ENCODE data around the gene ACSF2.
A peak's percentile ranks its signal among the peaks of the same experiment; 100 is the strongest.
"Not testable (repeated sequence)": the region's sequence is repeated elsewhere in the genome, so short reads cannot be mapped to it uniquely, and the experiment has no call there.

Gene ACSF2

DNA sequence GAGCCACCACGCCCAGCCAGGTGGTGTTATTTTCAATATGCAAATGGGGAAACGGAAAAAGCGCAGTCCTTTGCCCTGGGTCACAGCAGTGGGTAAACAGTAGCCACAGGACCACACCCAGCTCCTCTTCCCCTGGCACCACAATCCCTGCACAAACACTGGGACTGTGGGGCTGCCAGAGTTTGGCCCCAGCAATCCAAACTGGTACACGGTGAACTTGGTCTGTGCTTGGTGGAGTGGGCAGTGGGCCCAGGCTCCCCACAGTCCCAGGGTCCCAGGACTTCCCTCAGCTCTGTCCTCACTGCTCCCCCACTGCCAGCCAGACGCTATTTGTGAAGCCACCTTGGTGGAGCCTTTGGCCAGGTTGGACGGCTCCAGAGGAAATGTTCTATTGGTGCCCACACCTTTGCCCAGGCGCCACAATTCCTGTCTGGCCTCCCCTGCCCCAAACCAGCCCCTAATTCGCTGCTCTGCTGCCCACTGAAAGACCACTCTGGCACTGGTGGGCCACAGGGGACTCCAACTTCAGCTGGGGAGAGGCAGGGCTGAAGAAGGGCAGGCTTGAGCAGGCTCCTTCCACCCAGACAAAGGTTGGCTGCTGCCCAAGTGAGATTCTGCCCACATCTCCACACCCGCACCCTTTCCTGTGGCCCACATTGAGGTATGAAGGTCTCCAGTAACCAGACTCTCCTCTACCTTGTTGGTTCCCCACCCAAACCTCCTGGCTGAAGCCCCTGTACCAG is 40.5 kb downstream of the ACSF2 start:
- Mint-ChIP-seq H3K27ac (no peak overlapping the region), H3K9me3 (no peaks in the 10 kb centered on the region), H3K4me1 (ENCODE audit: low read depth in 2 of 2) (peaks cover 13 to 23% of the 10 kb centered on the region in 2 donors), H3K36me3 (ENCODE audit: insufficient read depth) (peaks cover 3% of the 10 kb centered on the region), H3K4me3 (peak overlapping the region; percentile 12 to 36), H3K27me3 (peaks cover 27 to 37% of the 10 kb centered on the region in 2 donors)
- DNase-seq (no peak), ATAC-seq (replicated peaks) (peak; percentile 35)

DNA sequence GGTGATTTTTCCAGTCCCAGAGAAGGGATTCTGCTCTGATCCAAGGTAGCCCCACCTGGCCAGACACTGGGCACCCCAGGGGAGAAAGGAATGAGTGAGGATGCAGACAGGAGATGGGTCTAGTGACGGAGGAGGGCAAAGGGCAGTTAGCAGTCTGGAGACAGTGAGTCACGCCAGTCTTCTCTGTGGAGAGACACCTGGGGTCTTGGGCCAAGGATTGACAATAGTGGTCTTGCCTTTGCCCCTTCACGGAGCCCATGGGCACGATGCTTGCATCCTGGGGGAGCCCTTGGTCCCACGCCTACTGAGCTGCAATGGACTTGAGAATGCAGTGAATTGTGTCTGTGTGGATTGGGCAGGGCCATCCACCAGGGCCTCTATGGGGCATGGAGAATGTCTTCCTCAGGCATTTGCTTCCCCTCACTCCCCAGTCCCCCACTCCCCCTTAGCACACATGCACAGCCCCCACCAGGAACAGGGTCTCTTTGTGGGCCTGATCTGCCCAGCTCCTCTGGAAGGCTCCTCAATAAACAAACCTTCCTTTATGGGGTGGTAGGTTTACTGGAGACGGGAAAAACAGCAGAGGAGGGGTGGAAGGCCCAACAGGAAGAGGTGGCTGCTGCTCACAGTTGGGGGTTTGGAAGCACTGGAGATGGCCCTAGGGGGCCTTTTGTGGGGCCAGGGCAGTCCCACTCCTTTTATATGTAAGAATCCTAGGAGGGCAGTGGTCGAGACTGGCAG is 41.3 kb downstream of the ACSF2 start:
- no peak for DNase-seq
- Mint-ChIP-seq H3K27ac (no peak overlapping the region), H3K9me3 (no peaks in the 10 kb centered on the region), H3K4me3 (peak overlapping the region; percentile 15 to 66), H3K27me3 (peaks cover 27 to 37% of the 10 kb centered on the region in 2 donors), H3K4me1 (ENCODE audit: low read depth in 2 of 2) (peaks cover 13 to 23% of the 10 kb centered on the region in 2 donors), H3K36me3 (ENCODE audit: insufficient read depth) (peaks cover 3% of the 10 kb centered on the region)
- no peak for ATAC-seq (replicated peaks)

DNA sequence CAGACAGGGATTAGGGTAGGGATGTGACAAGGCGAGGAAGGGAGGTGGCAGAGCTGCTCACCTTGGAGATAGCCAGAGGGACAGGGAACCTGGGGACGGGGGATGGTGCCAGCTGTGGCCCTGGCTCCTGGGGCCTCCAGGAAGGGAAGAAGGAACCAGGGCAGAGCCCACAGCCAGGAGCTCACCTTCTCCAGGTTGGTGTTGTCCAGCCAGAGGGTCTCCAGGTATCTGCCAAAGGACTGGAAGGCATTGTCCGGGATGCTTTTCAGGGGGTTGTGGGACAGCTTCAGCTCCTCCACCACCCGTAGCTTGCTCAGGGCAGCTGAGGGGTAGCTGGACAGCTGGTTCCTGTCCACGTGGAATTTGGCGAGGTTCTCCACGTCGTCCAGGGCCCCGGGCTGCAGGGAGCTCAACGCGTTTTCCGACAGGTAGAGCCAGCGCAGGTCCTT is 41.9 kb downstream of the ACSF2 start:
- ATAC-seq (replicated peaks) (no peak), DNase-seq (no peak)
- Mint-ChIP-seq H3K27me3 (peaks cover 27 to 37% of the 10 kb centered on the region in 2 donors), H3K4me3 (peak overlapping the region; percentile 35 to 66), H3K27ac (no peak overlapping the region), H3K9me3 (no peaks in the 10 kb centered on the region), H3K36me3 (ENCODE audit: insufficient read depth) (peaks cover 3% of the 10 kb centered on the region), H3K4me1 (ENCODE audit: low read depth in 2 of 2) (peaks cover 13 to 23% of the 10 kb centered on the region in 2 donors)

DNA sequence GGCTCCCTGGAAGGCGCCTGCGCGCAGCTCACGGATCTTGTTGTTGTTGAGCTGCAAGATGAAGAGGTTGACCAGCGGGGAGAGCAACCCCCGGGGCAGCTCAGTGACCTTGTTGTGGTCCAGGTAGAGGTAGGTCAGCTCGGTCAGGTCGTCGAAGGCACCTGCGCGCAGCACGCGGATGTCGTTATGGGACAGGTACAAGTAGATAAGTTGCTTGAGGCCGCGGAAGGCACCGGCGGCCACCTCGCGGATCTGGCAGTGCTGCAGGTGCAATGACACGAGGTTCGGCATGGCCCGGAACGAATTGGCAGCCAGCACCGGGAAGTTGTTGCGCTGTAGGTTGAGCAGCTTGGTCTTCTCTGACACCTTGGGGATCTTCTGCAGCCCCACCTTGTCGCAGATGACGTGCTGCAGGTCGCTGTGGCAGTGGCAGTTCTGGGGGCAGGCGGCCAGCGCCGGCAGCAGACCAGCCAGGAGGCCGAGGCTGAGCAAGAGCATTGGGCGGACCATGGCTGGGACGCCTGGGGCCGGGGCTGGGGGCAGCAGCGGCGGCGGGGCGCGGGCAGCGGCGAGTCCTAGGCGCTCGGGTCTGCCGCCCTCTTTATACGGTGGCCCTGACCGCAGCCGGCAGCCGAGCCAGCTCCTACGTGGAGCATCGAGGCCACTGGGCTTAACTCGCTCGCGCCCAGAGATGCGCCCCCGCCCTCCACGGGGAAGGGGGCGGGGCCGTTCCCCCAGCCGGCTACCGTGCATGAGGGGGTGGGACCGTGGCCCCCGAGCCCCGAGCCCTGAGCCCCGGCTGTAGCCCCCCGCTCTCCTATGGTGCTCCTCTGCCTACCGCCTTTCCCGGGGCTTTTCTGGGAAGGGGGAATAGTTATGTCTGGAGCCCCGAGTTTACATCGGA is 42.5 kb downstream of the ACSF2 start, which contains the start of gene CHAD:
Gene CHAD, minus strand, starts transcription at position 577 of the 904 bp plus-strand sequence. Its CDS starts 67 bp downstream, at position 510.
- Mint-ChIP-seq H3K27me3 (peaks cover 27 to 37% of the 10 kb centered on the region in 2 donors), H3K4me1 (ENCODE audit: low read depth in 2 of 2) (peaks cover 13 to 23% of the 10 kb centered on the region in 2 donors), H3K36me3 (ENCODE audit: insufficient read depth) (peaks cover 3% of the 10 kb centered on the region), H3K4me3 (peak within 1 kb of the TSS; percentile 35 to 66), H3K27ac (no peak within 1 kb of the TSS), H3K9me3 (no peaks in the 10 kb centered on the region)
- DNase-seq (no peak), ATAC-seq (replicated peaks) (peak; percentile 74)

DNA sequence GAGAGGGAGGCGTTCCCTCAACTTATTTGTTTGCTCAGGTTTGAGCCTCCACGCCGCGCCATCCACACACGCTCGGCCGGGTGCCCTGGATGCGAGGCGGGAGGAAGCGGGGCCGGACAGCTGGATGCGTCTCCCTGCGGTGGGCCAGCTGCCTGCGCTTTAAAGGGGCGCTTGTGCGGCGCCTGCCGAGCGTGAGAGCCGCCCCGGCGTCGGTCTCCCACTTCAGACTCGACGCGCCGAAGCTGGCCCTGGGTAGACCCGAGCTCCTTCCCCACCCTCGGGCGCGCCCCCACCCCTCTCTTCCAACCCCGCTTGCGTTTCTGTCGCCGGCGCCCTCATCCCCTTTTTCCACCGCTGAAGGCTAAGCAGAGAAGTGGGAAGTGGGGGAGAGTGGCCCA is 43.2 kb downstream of the ACSF2 start:
- DNase-seq, result no peak
- Mint-ChIP-seq H3K36me3 (ENCODE audit: insufficient read depth) (peaks cover 4% of the 10 kb centered on the region), H3K9me3 (no peaks in the 10 kb centered on the region), H3K27ac (no peak overlapping the region), H3K4me3 (peak overlapping the region in 1 of 2 donors; percentile 61), H3K4me1 (ENCODE audit: low read depth in 2 of 2) (peaks cover 13 to 23% of the 10 kb centered on the region in 2 donors), H3K27me3 (peaks cover 27 to 37% of the 10 kb centered on the region in 2 donors)
- ATAC-seq (replicated peaks), result peak; percentile 28

DNA sequence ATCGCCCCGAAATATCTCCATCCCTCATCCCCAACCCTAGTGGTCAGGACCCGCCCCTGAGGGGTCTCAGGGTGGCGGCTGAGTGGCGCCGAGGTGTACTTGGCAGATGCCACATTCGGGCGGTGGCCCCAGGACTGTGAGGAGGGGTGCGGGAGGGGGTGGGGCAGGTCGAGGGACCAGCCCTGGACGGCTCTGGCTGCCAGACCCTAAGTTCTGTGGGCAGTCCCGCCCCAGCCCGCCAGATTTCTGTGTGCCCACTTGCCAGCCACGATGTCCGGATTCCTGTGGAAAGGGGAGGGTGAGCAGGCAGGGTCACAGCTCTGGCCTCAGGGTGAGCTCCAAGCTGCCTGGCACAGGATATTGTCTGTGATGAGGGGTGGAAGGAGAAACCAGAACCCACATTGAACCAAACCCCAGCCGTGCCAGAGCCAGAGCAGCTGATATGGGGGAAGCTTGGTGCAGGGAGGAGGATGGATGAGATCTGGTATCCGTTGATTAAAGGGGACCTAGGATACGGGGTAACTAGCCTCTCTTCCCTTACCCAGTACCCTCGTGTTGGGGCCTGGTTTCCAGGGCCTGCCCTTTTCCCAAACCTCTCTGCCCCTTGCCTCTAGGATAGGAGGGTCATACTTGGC is 43.8 kb downstream of the ACSF2 start:
- peaks cover 5% of the 10 kb centered on the region for H3K36me3 Mint-ChIP-seq (ENCODE audit: insufficient read depth)
- H3K27ac Mint-ChIP-seq, result no peak overlapping the region
- peaks cover 27 to 32% of the 10 kb centered on the region in 2 donors for H3K27me3 Mint-ChIP-seq
- peaks cover 13 to 20% of the 10 kb centered on the region in 2 donors for H3K4me1 Mint-ChIP-seq (ENCODE audit: low read depth in 2 of 2)
- peak overlapping the region in 1 of 2 donors; percentile 61 for H3K4me3 Mint-ChIP-seq
- no peaks in the 10 kb centered on the region for H3K9me3 Mint-ChIP-seq
- ATAC-seq (replicated peaks) (no peak), DNase-seq (no peak)

DNA sequence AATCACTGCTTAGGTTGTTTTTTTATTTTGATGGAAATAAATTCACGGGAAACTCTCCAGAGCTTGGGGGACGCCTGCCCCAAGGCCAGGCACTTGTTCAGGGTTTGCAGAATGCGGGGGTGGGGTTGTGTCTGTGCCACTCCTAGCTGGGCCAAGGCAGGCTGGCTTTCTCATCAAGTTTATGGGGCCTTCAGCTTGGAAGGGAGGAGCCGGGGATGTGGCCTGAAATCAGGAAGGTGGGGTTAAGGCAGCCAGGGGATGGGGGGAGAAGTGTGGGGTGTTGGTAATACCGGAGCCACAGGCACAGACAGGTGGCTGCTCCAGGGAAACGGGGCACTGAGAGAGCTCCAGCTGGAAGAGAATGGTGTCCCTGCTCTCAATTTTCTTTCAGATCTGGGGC is 44.4 kb downstream of the ACSF2 start:
- Mint-ChIP-seq H3K36me3 (ENCODE audit: insufficient read depth) (peaks cover 5% of the 10 kb centered on the region), H3K27me3 (peaks cover 24 to 26% of the 10 kb centered on the region in 2 donors), H3K4me1 (ENCODE audit: low read depth in 2 of 2) (peaks cover 13 to 20% of the 10 kb centered on the region in 2 donors), H3K27ac (no peak overlapping the region), H3K4me3 (peak overlapping the region in 1 of 2 donors; percentile 14), H3K9me3 (no peaks in the 10 kb centered on the region)
- DNase-seq (no peak), ATAC-seq (replicated peaks) (no peak)

DNA sequence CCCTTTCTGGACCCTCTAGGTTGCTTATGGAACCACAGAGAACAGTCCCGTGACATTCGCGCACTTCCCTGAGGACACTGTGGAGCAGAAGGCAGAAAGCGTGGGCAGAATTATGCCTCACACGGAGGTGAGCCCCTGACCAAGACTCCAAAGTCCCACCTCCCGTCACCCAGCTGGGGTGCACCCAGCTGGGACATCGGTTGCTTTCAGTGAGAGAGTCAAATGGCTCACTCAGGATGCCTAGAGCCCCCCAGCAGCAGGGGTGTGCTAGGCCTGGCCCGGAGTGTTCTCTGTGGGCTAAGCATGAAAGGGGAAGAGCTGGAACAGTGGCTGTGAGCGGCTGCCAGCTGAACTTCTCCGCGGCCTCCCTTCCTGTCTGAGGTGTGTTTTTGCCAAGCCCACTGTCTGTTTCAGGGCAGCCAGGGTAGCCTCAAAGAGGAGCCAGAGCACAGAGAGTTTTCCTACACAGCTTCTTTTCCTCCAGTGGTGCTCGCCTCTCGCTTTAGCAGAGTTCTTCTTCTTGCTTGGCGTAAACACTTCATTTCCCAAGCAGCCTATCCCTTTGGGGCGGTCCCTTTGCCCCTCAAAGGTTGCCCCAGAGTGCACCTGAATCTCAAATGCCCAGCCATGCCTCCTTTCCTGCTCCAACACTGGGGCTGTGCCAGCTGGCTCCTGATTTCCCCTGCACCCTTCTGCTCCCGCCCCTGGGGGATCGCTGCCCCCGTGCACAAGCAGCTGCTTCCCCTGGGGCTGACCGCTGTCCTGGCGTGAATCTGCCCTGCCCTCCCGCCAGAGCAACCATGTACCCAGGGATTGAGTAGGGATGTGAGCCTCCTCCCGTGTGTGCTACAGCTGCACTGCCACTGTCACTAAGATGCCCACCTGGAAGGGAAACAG is 45.2 kb downstream of the ACSF2 start:
- no peaks in the 10 kb centered on the region for H3K9me3 Mint-ChIP-seq
- H3K4me3 Mint-ChIP-seq, result peak overlapping the region in 1 of 2 donors; percentile 3
- H3K4me1 Mint-ChIP-seq (ENCODE audit: low read depth in 2 of 2), result peaks cover 13 to 20% of the 10 kb centered on the region in 2 donors
- ATAC-seq (replicated peaks), result no peak
- H3K36me3 Mint-ChIP-seq (ENCODE audit: insufficient read depth), result peaks cover 5% of the 10 kb centered on the region
- peaks cover 20 to 22% of the 10 kb centered on the region in 2 donors for H3K27me3 Mint-ChIP-seq
- DNase-seq, result no peak
- H3K27ac Mint-ChIP-seq, result no peak overlapping the region

DNA sequence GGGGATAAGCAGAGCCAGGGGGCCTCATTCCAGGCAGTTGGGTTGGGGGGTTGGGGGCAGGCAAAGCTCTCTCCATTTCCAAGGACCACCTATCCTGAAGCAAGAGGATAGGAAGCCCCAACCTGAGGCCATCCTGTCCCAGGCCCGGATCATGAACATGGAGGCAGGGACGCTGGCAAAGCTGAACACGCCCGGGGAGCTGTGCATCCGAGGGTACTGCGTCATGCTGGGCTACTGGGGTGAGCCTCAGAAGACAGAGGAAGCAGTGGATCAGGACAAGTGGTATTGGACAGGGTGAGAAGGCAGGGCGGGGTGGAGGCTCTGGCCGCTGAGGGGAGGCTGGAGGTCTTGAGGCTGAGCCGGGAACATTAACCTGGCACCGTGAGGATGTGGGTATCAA is 46.3 kb downstream of the ACSF2 start:
- peaks cover 2% of the 10 kb centered on the region for H3K36me3 Mint-ChIP-seq (ENCODE audit: insufficient read depth)
- peaks cover 5 to 13% of the 10 kb centered on the region in 2 donors for H3K4me1 Mint-ChIP-seq (ENCODE audit: low read depth in 2 of 2)
- ATAC-seq (replicated peaks), result no peak
- no peak for DNase-seq
- H3K27ac Mint-ChIP-seq, result no peak overlapping the region
- peaks cover 12 to 14% of the 10 kb centered on the region in 2 donors for H3K27me3 Mint-ChIP-seq
- H3K9me3 Mint-ChIP-seq, result no peaks in the 10 kb centered on the region
- H3K4me3 Mint-ChIP-seq, result no peak overlapping the region

DNA sequence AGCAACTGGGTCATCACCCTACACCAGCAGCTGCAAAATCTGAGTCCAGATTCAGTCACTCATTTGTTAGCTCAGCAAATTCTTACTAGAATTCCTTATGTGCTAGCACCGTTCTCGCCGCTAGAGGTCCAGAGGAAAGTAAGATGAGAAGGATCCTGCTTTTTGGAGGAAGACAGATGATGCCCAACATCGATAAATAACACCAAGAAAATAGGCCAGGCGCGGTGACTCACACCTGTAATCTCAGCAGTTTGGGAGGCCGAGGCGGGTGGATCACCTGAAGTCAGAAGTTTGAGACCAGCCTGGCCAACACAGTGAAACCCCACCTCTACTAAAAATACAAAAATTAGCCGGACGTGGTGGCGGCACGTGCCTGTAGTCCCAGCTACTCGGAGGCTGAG is 46.7 kb downstream of the ACSF2 start:
- not testable (repeated sequence) for H3K27ac Mint-ChIP-seq; H3K4me3 Mint-ChIP-seq; H3K9me3 Mint-ChIP-seq; ATAC-seq (replicated peaks); H3K4me1 Mint-ChIP-seq (ENCODE audit: low read depth in 2 of 2); H3K27me3 Mint-ChIP-seq; DNase-seq; H3K36me3 Mint-ChIP-seq (ENCODE audit: insufficient read depth)

DNA sequence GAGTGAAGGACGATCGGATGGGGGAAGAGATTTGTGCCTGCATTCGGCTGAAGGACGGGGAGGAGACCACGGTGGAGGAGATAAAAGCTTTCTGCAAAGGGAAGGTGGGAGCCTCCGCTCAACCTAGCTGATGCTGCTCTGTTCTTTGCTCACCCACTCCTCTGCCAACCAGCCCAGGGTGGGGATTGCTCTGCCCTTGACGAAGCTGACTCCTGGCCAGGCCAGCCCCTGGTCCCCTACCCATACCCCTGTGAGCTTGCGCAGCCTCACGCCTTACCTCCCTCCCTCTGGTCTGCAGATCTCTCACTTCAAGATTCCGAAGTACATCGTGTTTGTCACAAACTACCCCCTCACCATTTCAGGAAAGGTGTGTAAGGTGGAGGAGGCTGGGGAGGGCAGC is 47.9 kb downstream of the ACSF2 start:
- peaks cover 2% of the 10 kb centered on the region for H3K36me3 Mint-ChIP-seq (ENCODE audit: insufficient read depth)
- ATAC-seq (replicated peaks), result no peak
- no peak overlapping the region for H3K27ac Mint-ChIP-seq
- no peaks in the 10 kb centered on the region for H3K27me3 Mint-ChIP-seq
- peaks cover 6 to 9% of the 10 kb centered on the region in 2 donors for H3K4me1 Mint-ChIP-seq (ENCODE audit: low read depth in 2 of 2)
- no peak overlapping the region for H3K4me3 Mint-ChIP-seq
- H3K9me3 Mint-ChIP-seq, result no peaks in the 10 kb centered on the region
- no peak for DNase-seq

DNA sequence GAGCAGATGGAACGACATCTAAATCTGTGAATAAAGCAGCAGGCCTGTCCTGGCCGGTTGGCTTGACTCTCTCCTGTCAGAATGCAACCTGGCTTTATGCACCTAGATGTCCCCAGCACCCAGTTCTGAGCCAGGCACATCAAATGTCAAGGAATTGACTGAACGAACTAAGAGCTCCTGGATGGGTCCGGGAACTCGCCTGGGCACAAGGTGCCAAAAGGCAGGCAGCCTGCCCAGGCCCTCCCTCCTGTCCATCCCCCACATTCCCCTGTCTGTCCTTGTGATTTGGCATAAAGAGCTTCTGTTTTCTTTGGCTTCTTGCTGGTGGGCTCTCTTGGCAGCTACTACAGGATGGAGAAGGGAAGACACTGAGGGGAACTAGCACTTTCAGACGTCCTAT is 48.5 kb downstream of the ACSF2 start:
- ATAC-seq (replicated peaks), result no peak
- no peak for DNase-seq
- Mint-ChIP-seq H3K36me3 (ENCODE audit: insufficient read depth) (peaks cover 2% of the 10 kb centered on the region), H3K4me1 (ENCODE audit: low read depth in 2 of 2) (peaks cover 8 to 10% of the 10 kb centered on the region in 2 donors), H3K27me3 (no peaks in the 10 kb centered on the region), H3K4me3 (no peak overlapping the region), H3K27ac (no peak overlapping the region), H3K9me3 (no peaks in the 10 kb centered on the region)

Measured in effector memory CD8-positive, alpha-beta T cell (primary cell).